Natural killer cell (primary cell): ENCODE results near the gene ARHGEF4. TPM values are rescaled to one million over a fixed set of nuclear protein-coding genes. Genes with fewer than 3 reads are reported as not detected.

Source experiments
- ATAC-seq, 3 donors: fragments of 150-1000 bp in 2 of 3; fragments of 200-7000 bp in 1 of 3; cut with Tn5 transposase; 1 replicate in 1 of 3; 2 replicates in 2 of 3; pipeline ENCODE4 v1.10.0; 2021; ENCODE audit warnings: mild to moderate bottlenecking in 2 of 3, moderate library complexity in 2 of 3
- DNase-seq, 2 donors: peaks; one replicate each; pipeline versions ENCODE4 v3.0.0 to v3.0.0-alpha.2; 2013 to 2021; ENCODE audit warnings: mixed read lengths in 1 of 2
- H3K27ac ChIP-seq: one replicate; pipeline ENCODE4 v1.5.1; 2013; ENCODE audit warnings: mild to moderate bottlenecking, low read length
- H3K27me3 ChIP-seq: one replicate; pipeline ENCODE4 v1.6.1; 2013; ENCODE audit warnings: low read length; ENCODE audit not compliant: control insufficient read depth, insufficient read depth
- H3K36me3 ChIP-seq: one replicate; pipeline ENCODE4 v1.6.1; 2013; ENCODE audit warnings: low read length; ENCODE audit not compliant: control insufficient read depth, insufficient read depth
- H3K4me1 ChIP-seq: one replicate; pipeline ENCODE4 v1.6.1; 2013; ENCODE audit warnings: low read length; ENCODE audit not compliant: control insufficient read depth, insufficient read depth
- H3K4me3 ChIP-seq: one replicate; pipeline ENCODE4 v1.5.1; 2013; ENCODE audit warnings: low read length
- H3K9me3 ChIP-seq: one replicate; pipeline ENCODE4 v1.6.1; 2013; ENCODE audit warnings: low read length; ENCODE audit not compliant: control insufficient read depth, insufficient read depth
- H3K27ac Mint-ChIP-seq, 2 donors: one replicate each; pipeline ENCODE4 v1.8.0; 2022; ENCODE audit warnings: mild to moderate bottlenecking in 2 of 2, mixed read lengths in 2 of 2, moderate library complexity in 1 of 2
- H3K27me3 Mint-ChIP-seq, 2 donors: one replicate each; pipeline ENCODE4 v1.8.0; 2022; ENCODE audit warnings: low read depth in 2 of 2, mixed read lengths in 2 of 2
- H3K36me3 Mint-ChIP-seq: one replicate; pipeline ENCODE4 v1.8.0; 2022; ENCODE audit warnings: mixed read lengths
- H3K4me1 Mint-ChIP-seq, 2 donors: one replicate each; pipeline ENCODE4 v1.8.0; 2022; ENCODE audit warnings: mixed read lengths in 2 of 2
- H3K4me3 Mint-ChIP-seq: one replicate; pipeline ENCODE4 v1.8.0; 2022; ENCODE audit warnings: mild to moderate bottlenecking, moderate library complexity, mixed read lengths
- H3K9me3 Mint-ChIP-seq, 2 donors: one replicate each; pipeline ENCODE4 v1.8.0; 2022; ENCODE audit warnings: mixed read lengths in 2 of 2
- WGBS: methylation state at CpG from one replicate; pipeline ENCODE4 v1.1.7; 2013; ENCODE audit warnings: missing lambda C conversion rate; ENCODE audit not compliant: insufficient coverage; 5-methylcytosine and 5-hydroxymethylcytosine counted together
- intact Hi-C: fragments of 100-400 bp; cut with micrococcal nuclease; formaldehyde crosslinking; loops from one replicate; pipeline ENCODE4 v1.14.2; 2022
- total RNA-seq, 4 donors: library from RNA; stranded (reverse); fragments of 120-200 nt in 1 of 4; gene quantifications; one replicate each; pipeline versions ENCODE4 v1.2.3 to v1.2.4, GENCODE V29; 2013 to 2022
- TF ChIP-seq, protein P1 (sequence below): fragments of 200-600 bp; IDR thresholded peaks from one replicate; pipeline ENCODE4 v1.8.0; 2022; ENCODE audit warnings: antibody characterized with exemption

The ARHGEF4 gene
- total RNA-seq, 3 donors from 2014 or later (not counting 1 experiment from before 2014, with no cell fraction given), result 0.11 TPM; not detected in 2

GRCh38 chr2:130884013-130884412, 47.3 kb downstream of the ARHGEF4 start:
- no peak overlapping the region for H3K4me3 Mint-ChIP-seq
- no peaks in the 10 kb centered on the region for H3K9me3 Mint-ChIP-seq
- WGBS, result 17% methylated on average over 1 of the region's 4 CpGs
- H3K4me1 Mint-ChIP-seq, result no peaks in the 10 kb centered on the region
- no peaks in the 10 kb centered on the region for H3K4me1 ChIP-seq
- no peak overlapping the region for H3K4me3 ChIP-seq
- no peaks in the 10 kb centered on the region for H3K27me3 ChIP-seq
- DNase-seq (no peak), ATAC-seq (no peak)
- no peak overlapping the region for H3K27ac ChIP-seq
- H3K9me3 ChIP-seq, result no peaks in the 10 kb centered on the region
- no peaks in the 10 kb centered on the region for H3K36me3 Mint-ChIP-seq
- H3K36me3 ChIP-seq, result no peaks in the 10 kb centered on the region
- H3K27me3 Mint-ChIP-seq, result peaks cover 23 to 26% of the 10 kb centered on the region in 2 donors
- H3K27ac Mint-ChIP-seq, result no peak overlapping the region
- TF ChIP-seq, protein P1, sequence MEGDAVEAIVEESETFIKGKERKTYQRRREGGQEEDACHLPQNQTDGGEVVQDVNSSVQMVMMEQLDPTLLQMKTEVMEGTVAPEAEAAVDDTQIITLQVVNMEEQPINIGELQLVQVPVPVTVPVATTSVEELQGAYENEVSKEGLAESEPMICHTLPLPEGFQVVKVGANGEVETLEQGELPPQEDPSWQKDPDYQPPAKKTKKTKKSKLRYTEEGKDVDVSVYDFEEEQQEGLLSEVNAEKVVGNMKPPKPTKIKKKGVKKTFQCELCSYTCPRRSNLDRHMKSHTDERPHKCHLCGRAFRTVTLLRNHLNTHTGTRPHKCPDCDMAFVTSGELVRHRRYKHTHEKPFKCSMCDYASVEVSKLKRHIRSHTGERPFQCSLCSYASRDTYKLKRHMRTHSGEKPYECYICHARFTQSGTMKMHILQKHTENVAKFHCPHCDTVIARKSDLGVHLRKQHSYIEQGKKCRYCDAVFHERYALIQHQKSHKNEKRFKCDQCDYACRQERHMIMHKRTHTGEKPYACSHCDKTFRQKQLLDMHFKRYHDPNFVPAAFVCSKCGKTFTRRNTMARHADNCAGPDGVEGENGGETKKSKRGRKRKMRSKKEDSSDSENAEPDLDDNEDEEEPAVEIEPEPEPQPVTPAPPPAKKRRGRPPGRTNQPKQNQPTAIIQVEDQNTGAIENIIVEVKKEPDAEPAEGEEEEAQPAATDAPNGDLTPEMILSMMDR, result no peak
- intact Hi-C loops, result no loop called here

GRCh38 chr2:130884503-130884902, 47.8 kb downstream of the ARHGEF4 start:
- no peak overlapping the region for H3K27ac ChIP-seq
- H3K9me3 ChIP-seq, result no peaks in the 10 kb centered on the region
- no peaks in the 10 kb centered on the region for H3K9me3 Mint-ChIP-seq
- no peaks in the 10 kb centered on the region for H3K27me3 ChIP-seq
- DNase-seq, result no peak
- H3K4me1 ChIP-seq, result no peaks in the 10 kb centered on the region
- no peak for ATAC-seq
- H3K4me3 ChIP-seq, result no peak overlapping the region
- WGBS, result 91% methylated on average over 6 of the region's 7 CpGs
- no peaks in the 10 kb centered on the region for H3K4me1 Mint-ChIP-seq
- TF ChIP-seq, protein P1, result no peak
- H3K27me3 Mint-ChIP-seq, result peaks cover 23 to 25% of the 10 kb centered on the region in 2 donors
- no peak overlapping the region for H3K4me3 Mint-ChIP-seq
- intact Hi-C loops, result no loop called here
- H3K27ac Mint-ChIP-seq, result no peak overlapping the region
- no peaks in the 10 kb centered on the region for H3K36me3 Mint-ChIP-seq
- H3K36me3 ChIP-seq, result no peaks in the 10 kb centered on the region

DNA sequence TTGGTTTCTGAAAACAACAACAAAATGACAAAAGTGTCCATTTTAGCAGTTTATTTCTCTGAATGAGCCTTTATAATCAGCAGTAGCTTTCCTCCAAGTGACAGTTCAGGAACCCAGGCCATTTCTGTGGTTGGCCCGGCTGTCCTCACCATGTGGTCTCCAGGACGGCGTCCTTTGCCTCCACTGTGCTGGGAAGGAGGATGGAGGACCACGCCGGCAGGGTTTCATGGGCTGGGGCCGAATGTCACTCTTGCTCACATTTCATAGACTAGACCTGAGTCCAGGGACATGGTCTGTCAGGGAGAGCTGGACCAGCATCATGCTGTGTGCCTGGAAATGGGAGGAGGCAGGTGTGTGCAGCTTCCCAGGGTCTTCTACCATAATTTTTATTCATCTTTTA, 50.9 kb downstream of the ARHGEF4 start:
- Histone ChIP-seq H3K27me3 (peaks cover 6% of the 10 kb centered on the region), H3K9me3 (no peaks in the 10 kb centered on the region), H3K36me3 (no peaks in the 10 kb centered on the region), H3K4me3 (no peak overlapping the region), H3K4me1 (no peaks in the 10 kb centered on the region), H3K27ac (no peak overlapping the region)
- intact Hi-C loops, result no loop called here
- H3K9me3 Mint-ChIP-seq, result no peaks in the 10 kb centered on the region
- ATAC-seq, result no peak
- no peaks in the 10 kb centered on the region for H3K4me1 Mint-ChIP-seq
- H3K27ac Mint-ChIP-seq, result no peak overlapping the region
- H3K4me3 Mint-ChIP-seq, result no peak overlapping the region
- WGBS, result 83% methylated on average over 6 of the region's 6 CpGs
- TF ChIP-seq, protein P1, result no peak
- no peaks in the 10 kb centered on the region for H3K36me3 Mint-ChIP-seq
- peaks cover 22 to 28% of the 10 kb centered on the region in 2 donors for H3K27me3 Mint-ChIP-seq
- DNase-seq, result no peak

DNA sequence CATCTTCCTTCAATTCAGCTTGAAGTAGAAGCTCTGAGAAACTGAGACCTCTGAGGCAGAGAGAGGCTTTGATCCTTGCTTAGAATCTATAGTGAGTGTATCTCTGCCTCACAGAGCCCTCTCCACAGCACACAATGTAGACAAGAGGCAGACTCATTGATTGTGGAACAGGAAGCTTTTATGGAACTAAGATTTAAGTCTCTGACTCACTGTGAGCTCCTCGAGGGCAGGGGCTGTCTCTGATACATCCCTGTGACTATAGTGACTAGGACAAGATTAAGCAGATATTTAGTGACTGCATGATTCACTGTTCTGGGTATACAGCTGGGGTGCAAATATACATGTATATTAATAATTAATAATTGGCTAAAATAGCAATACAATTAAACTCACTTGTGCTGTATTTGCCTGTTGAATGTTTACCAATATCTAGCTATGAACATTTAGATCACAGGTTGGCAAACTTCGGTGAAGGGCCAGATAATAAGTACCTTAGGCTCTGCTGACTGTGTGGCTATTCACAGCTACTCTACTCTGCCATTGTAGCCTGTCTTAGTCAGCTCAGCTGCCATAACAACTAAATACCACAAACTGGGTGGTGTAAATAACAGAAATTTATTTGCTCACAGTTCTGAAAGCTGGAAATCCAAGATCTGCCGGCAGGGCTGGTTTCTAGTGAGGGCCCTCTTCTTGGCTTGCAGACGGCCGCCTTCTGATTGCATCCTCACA, 54.4 kb downstream of the ARHGEF4 start:
- H3K4me1 ChIP-seq, result no peaks in the 10 kb centered on the region
- Mint-ChIP-seq H3K36me3 (no peaks in the 10 kb centered on the region), H3K4me1 (no peaks in the 10 kb centered on the region), H3K4me3 (no peak overlapping the region), H3K9me3 (no peaks in the 10 kb centered on the region), H3K27ac (no peak overlapping the region), H3K27me3 (peaks cover 29 to 46% of the 10 kb centered on the region in 2 donors)
- no peaks in the 10 kb centered on the region for H3K36me3 ChIP-seq
- no peak overlapping the region for H3K27ac ChIP-seq
- peaks cover 6% of the 10 kb centered on the region for H3K27me3 ChIP-seq
- no peaks in the 10 kb centered on the region for H3K9me3 ChIP-seq
- DNase-seq (no peak), ATAC-seq (no peak)
- intact Hi-C loops, result no loop called here
- TF ChIP-seq, protein P1, result no peak
- H3K4me3 ChIP-seq, result no peak overlapping the region
- WGBS, result 75% methylated on average over 5 of the region's 5 CpGs
